Naive thymus-derived CD8-positive, alpha-beta T cell (primary cell): ENCODE results near the gene GEMIN7. TPM values are rescaled to one million over a fixed set of nuclear protein-coding genes. Genes with fewer than 3 reads are reported as not detected.

Experiments
- ATAC-seq, 2 donors: fragments of 150-1000 bp; cut with Tn5 transposase in 1 of 2; sonication (Bioruptor Pico), chemical (Tn5 transposase) in 1 of 2; 1 replicate in 1 of 2; 2 replicates in 1 of 2; pipeline ENCODE4 v1.10.0; 2021; ENCODE audit warnings: mild to moderate bottlenecking in 2 of 2, moderate library complexity in 2 of 2
- POLR2A ChIA-PET: fragments of 350-600 bp; sonication (Branson Sonifier 250); formaldehyde crosslinking; loops from one replicate; lab custom pipeline; 2021; ENCODE audit warnings: antibody characterized with exemption; lab: Charles Lee
- DNase-seq, 10 donors: peaks; one replicate each; pipeline versions ENCODE4 v3.0.0 to v3.0.0-alpha.2; 2020 to 2022
- H3K27ac Mint-ChIP-seq, 10 donors: one replicate each; pipeline ENCODE4 v1.8.0; 2020 to 2022; ENCODE audit warnings: mild to moderate bottlenecking in 10 of 10, mixed read lengths in 10 of 10, moderate library complexity in 4 of 10, inconsistent platforms in 1 of 10
- H3K27me3 Mint-ChIP-seq, 5 donors: one replicate each; pipeline ENCODE4 v1.8.0; 2021 to 2022; ENCODE audit warnings: mixed read lengths in 5 of 5
- H3K36me3 Mint-ChIP-seq, 3 donors: one replicate each; pipeline ENCODE4 v1.8.0; 2020 to 2022; ENCODE audit warnings: mixed read lengths in 3 of 3, mild to moderate bottlenecking in 2 of 3, inconsistent platforms in 1 of 3
- H3K4me1 Mint-ChIP-seq, 4 donors: one replicate each; pipeline ENCODE4 v1.8.0; 2021 to 2022; ENCODE audit warnings: mixed read lengths in 4 of 4
- H3K4me3 Mint-ChIP-seq, 10 donors: one replicate each; pipeline ENCODE4 v1.8.0; 2020 to 2022; ENCODE audit warnings: mild to moderate bottlenecking in 10 of 10, mixed read lengths in 10 of 10, moderate library complexity in 6 of 10, inconsistent platforms in 1 of 10
- H3K9me3 Mint-ChIP-seq, 9 donors: one replicate each; pipeline ENCODE4 v1.8.0; 2020 to 2022; ENCODE audit warnings: mixed read lengths in 9 of 9, mild to moderate bottlenecking in 3 of 9, inconsistent platforms in 1 of 9, moderate library complexity in 1 of 9
- polyA plus RNA-seq, 3 donors: library from polyadenylated mRNA; unstranded; fragments of 300-500 nt; fragmentation: Illumina TruSeq; gene quantifications; one replicate each; pipeline ENCODE4 v1.2.3, GENCODE V29; 2021
- total RNA-seq, 8 experiments: library from RNA in 2 of 8; stranded (reverse) in 2 of 8; gene quantifications; one replicate each; pipeline ENCODE4 v1.2.3 and lab custom pipeline; 2021 to 2026

The GEMIN7 gene, protein sequence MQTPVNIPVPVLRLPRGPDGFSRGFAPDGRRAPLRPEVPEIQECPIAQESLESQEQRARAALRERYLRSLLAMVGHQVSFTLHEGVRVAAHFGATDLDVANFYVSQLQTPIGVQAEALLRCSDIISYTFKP
- total RNA-seq (10 to 100 TPM; 13.5 to 19.8 TPM), polyA plus RNA-seq (10 to 100 TPM; 44.2 to 70.0 (median 50.3) TPM), total RNA-seq (lab: John Stamatoyannopoulos, UW) (2.7 to 25.1 (median 7.0) reads per million in 6 experiments)

DNA sequence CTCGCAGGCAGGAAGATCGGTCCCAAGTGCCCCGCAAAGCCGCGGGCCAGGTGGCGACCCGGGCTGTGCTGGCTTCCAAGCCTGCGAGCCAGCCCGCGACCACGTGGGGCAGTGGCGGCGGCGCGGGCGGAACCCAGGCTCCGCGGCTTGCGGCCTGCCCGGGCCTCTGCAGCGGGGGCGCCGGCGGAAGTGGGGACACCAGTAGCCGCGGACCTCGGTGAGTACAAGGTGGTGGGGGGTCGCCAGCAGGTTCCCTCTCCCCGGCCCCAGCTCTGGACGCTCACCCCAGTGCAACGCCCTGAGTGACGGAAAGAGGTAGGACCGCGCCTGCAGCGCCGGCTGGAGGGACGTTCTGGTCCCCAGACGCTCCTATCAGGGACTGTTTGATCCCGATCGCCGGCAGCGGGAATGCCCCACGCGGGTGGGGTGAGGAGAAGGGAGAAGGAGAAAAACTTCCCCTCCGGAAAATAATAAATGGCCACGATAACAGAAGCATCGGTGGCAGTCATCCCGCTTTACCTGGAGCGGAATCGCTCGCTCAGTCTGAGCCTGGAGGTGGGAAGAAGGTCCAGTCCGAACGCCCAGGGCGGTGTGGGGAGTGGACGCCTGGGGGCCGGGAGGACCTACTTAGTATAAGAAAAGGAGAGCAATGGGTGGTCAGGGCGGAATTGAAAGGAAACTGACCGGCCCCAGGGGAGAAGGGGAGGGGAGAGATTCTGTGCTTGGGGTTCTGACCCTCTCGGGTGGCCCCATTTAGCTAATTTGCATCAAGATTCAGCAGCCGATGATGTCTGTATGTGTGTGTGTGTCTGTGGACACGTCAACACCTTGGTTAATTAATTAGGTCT, at the start of gene GEMIN7:
Gene GEMIN7, plus strand, starts transcription at position 198 of the 848 bp plus-strand sequence. CDS start 10,855 bp downstream, outside the sequence.
- no peaks in the 10 kb centered on the region for H3K27me3 Mint-ChIP-seq
- POLR2A ChIA-PET: interaction anchor here (0.5 to 2.5 kb wide), 11 partner anchors 9 to 1958 kb away, joined by 3 to 34 read pairs (median 3); partner anchors contain the start of genes BLOC1S3, CLASRP, PPP1R37 and RELB

DNA sequence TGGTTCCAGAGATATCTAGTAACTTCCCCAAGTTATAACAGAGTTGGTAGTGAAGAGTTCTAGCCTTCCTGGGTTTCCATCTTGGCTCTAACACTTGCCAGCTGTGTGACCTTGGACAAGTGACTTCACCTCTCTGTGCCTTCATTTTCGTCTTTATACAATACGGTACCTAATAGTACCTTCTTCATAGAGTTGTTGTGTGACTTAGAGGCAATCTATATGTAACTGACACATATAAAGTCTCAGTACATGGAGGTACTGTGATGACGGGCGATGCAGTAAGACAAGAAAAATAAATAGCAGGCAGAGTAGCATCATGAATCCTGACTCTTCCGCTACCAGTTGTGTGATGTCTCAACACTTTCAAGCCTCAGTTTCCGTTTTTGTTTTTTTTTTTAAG, 48.2 kb upstream of the GEMIN7 start:
- Mint-ChIP-seq H3K4me3 (no peak overlapping the region), H3K36me3 (peaks cover 0 to 61% (median 24%) of the 10 kb centered on the region in 3 donors), H3K4me1 (peaks cover 0 to 2% (median 0%) of the 10 kb centered on the region in 4 donors), H3K9me3 (no peaks in the 10 kb centered on the region), H3K27ac (no peak overlapping the region), H3K27me3 (no peaks in the 10 kb centered on the region)
- ATAC-seq (no peak), DNase-seq (no peak)
- POLR2A ChIA-PET: no interaction called here

More for the DNA sequence above, at the start of gene GEMIN7:
- peak; percentile 69 to 81 for ATAC-seq
- peaks cover 0 to 18% (median 8%) of the 10 kb centered on the region in 3 donors for H3K36me3 Mint-ChIP-seq
- peaks cover 15 to 65% (median 58%) of the 10 kb centered on the region in 4 donors for H3K4me1 Mint-ChIP-seq
- H3K27ac Mint-ChIP-seq: peak within 1 kb of the TSS; percentile 83 to 94 (median 92)
- H3K9me3 Mint-ChIP-seq: no peaks in the 10 kb centered on the region
- peak; percentile 59 to 80 (median 77) for DNase-seq
- H3K4me3 Mint-ChIP-seq: peak within 1 kb of the TSS; percentile 91 to 97 (median 94)

DNA sequence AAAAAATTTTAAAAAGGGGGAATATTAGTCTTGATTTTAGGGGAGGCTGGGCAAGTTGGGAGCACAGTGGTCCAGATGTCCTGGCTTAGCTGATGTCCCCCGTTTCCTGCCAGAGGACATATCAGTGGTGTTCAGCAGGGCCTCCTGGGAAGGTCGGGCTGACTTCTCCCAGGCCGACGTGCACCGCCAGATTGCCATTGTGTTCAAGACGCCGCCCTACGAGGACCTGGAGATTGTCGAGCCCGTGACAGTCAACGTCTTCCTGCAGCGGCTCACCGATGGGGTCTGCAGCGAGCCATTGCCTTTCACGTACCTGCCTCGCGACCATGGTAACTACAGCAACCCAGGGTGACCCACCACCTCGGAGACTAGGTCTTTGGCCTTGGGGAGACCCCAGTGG, 46.6 kb upstream of the GEMIN7 start:
- DNase-seq (no peak), ATAC-seq (no peak)
- POLR2A ChIA-PET: no interaction called here
- Mint-ChIP-seq H3K36me3 (peaks cover 0 to 55% (median 22%) of the 10 kb centered on the region in 3 donors), H3K27me3 (no peaks in the 10 kb centered on the region), H3K4me1 (peaks cover 0 to 2% (median 0%) of the 10 kb centered on the region in 4 donors), H3K9me3 (no peaks in the 10 kb centered on the region), H3K27ac (no peak overlapping the region), H3K4me3 (no peak overlapping the region)

DNA sequence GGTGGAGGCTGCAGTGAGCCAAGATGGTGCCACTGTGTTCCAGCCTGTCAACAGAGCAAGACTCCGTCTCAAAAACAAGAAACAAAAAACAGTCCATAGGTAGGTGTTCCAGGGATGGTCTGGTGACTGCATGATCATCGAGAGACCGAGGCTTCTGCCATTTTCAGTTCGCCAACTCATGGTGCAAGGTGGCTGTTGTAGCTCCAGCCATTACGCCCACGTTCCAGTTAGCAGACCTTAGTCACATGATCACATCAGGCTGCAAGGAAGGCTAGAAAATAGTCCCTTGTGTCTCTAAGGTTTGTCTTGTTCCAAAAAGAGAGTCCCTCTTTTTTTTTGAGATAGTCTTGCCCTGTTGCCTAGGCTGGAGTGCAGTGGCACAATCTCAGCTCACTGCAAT, 43.3 kb upstream of the GEMIN7 start:
- DNase-seq (no peak), ATAC-seq (no peak)
- no peaks in the 10 kb centered on the region for H3K27me3 Mint-ChIP-seq
- no peak overlapping the region for H3K4me3 Mint-ChIP-seq
- peaks cover 0 to 42% (median 14%) of the 10 kb centered on the region in 3 donors for H3K36me3 Mint-ChIP-seq
- H3K9me3 Mint-ChIP-seq: no peaks in the 10 kb centered on the region
- H3K4me1 Mint-ChIP-seq: peaks cover 12 to 23% (median 20%) of the 10 kb centered on the region in 4 donors
- H3K27ac Mint-ChIP-seq: no peak overlapping the region
- POLR2A ChIA-PET: no interaction called here

DNA sequence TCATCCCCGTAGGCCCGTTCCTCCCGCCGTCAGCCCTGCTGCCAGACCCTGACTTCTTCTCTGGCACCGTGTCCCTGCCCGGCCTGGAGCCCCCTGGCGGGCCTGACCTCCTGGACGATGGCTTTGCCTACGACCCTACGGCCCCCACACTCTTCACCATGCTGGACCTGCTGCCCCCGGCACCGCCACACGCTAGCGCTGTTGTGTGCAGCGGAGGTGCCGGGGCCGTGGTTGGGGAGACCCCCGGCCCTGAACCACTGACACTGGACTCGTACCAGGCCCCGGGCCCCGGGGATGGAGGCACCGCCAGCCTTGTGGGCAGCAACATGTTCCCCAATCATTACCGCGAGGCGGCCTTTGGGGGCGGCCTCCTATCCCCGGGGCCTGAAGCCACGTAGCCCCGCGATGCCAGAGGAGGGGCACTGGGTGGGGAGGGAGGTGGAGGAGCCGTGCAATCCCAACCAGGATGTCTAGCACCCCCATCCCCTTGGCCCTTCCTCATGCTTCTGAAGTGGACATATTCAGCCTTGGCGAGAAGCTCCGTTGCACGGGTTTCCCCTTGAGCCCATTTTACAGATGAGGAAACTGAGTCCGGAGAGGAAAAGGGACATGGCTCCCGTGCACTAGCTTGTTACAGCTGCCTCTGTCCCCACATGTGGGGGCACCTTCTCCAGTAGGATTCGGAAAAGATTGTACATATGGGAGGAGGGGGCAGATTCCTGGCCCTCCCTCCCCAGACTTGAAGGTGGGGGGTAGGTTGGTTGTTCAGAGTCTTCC, 41.5 kb upstream of the GEMIN7 start:
- no peaks in the 10 kb centered on the region for H3K9me3 Mint-ChIP-seq
- no peaks in the 10 kb centered on the region for H3K27me3 Mint-ChIP-seq
- H3K27ac Mint-ChIP-seq: peak overlapping the region in 6 of 10 donors; percentile 34 to 78 (median 54)
- H3K4me3 Mint-ChIP-seq: peak overlapping the region; percentile 50 to 98 (median 67)
- peaks cover 21 to 41% (median 34%) of the 10 kb centered on the region in 4 donors for H3K4me1 Mint-ChIP-seq
- H3K36me3 Mint-ChIP-seq: peaks cover 0 to 47% (median 11%) of the 10 kb centered on the region in 3 donors
- DNase-seq: no peak
- POLR2A ChIA-PET: interaction anchor here (1.2 to 2.8 kb wide), 3 partner anchors 27 to 83 kb away, joined by 4 to 26 read pairs (median 7); partner anchors contain the start of gene PPP1R37
- ATAC-seq: no peak

DNA sequence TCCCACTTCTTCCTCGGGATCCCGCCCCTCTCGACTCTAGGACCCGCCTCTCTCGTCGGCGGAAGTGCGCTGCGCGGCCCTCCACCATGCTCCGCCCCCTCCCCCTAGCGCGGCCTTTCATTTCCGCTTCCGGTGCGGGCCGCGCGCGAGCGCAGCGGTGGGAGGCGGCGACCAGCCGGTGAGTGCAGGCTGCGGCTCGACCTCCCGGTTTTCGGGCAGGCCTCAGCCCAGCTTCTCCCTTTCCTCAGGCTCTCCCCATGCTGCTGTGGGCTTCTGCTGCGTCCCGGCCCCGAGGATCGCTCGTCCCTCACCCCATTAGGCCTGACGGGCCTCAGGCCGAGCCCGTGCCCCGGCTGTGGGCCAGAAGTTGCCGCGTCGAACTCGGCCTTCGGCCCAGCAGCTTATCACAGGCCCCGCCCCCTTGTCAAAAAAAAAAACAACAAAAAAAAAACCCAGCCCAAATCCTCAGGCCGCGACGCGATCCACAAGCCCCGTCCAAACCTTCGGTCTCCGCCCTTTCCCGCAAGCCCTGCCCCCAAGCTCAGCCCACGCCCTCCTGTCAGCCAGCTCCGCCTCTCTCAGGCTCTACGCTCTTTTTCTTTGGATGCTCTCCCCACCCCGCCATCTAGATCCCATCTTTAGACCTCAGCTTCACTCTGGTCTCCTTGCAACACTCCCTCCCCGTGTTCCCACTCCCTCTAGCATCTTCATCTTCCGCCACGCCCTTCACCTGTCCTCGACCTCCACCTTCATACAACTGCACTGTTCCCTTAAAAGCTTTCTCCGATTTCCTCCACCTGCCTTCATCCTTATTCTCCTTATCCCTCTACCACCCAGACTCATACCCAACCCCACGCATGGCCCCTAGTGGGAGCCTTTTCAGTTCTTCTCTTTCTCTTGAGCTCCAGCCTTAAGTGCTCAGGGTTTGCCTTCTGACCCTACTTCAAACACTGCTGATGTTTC, 39.8 kb upstream of the GEMIN7 start, which contains the start of gene CLASRP:
Gene CLASRP, plus strand, starts transcription at position 115 of the 963 bp plus-strand sequence. CDS start 1,168 bp downstream, outside the sequence.
- H3K27me3 Mint-ChIP-seq: no peaks in the 10 kb centered on the region
- H3K36me3 Mint-ChIP-seq: peaks cover 0 to 57% (median 7%) of the 10 kb centered on the region in 3 donors
- peaks cover 19 to 45% (median 39%) of the 10 kb centered on the region in 4 donors for H3K4me1 Mint-ChIP-seq
- ATAC-seq (peak; percentile 91 to 95), DNase-seq (peak; percentile 79 to 90 (median 86))
- no peaks in the 10 kb centered on the region for H3K9me3 Mint-ChIP-seq
- POLR2A ChIA-PET: interaction anchor here (0.6 to 2.8 kb wide), 21 partner anchors 8 to 544 kb away, joined by 3 to 26 read pairs (median 4); partner anchors contain the start of genes BLOC1S3, GEMIN7, PPP1R37 and RELB
- peak within 1 kb of the TSS; percentile 93 to 99 (median 97) for H3K4me3 Mint-ChIP-seq
- peak within 1 kb of the TSS; percentile 87 to 99 (median 96) for H3K27ac Mint-ChIP-seq

DNA sequence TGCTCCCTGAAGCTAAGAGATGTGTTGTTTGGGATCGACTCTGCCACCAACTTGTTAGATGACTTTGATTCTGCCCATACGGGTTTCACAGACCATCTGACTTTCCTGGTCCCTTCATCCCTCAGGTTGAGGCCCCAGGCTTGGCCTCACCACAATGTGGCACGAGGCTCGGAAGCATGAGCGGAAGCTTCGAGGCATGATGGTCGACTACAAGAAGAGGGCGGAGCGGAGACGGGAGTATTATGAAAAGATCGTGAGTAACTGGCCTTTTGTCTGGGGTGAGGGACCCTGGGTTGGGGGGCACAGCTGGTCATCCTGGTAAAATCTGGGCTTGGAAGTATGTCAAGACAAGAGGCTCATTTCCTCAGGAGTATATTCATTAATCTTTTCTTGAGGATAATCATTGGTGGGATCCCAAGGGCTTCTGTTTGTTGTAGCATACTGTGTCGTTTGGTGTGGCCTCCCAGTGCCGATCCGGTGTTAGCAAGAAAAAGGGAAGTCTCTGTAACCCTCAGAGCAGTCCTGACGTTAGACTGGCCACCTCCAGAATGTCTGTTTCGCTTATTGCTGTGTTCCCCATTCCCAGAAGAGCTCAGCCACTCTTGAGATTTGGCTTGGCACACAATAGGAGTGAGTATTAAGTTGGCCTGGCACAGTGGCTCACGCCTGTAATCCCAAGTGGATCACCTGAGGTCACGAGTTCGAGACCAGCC, 38.8 kb upstream of the GEMIN7 start:
- no peaks in the 10 kb centered on the region for H3K27me3 Mint-ChIP-seq
- DNase-seq: no peak
- no peak for ATAC-seq
- H3K9me3 Mint-ChIP-seq: no peaks in the 10 kb centered on the region
- peak overlapping the region; percentile 93 to 99 (median 97) for H3K4me3 Mint-ChIP-seq
- H3K36me3 Mint-ChIP-seq: peaks cover 0 to 58% (median 7%) of the 10 kb centered on the region in 3 donors
- H3K27ac Mint-ChIP-seq: peak overlapping the region; percentile 67 to 99 (median 94)
- H3K4me1 Mint-ChIP-seq: peaks cover 21 to 51% (median 45%) of the 10 kb centered on the region in 4 donors
- POLR2A ChIA-PET: interaction anchor here (0.7 to 2.8 kb wide), 7 partner anchors 11 to 113 kb away, joined by 3 to 26 read pairs (median 7); partner anchors contain the start of genes PPP1R37, RELB and ZNF296

DNA sequence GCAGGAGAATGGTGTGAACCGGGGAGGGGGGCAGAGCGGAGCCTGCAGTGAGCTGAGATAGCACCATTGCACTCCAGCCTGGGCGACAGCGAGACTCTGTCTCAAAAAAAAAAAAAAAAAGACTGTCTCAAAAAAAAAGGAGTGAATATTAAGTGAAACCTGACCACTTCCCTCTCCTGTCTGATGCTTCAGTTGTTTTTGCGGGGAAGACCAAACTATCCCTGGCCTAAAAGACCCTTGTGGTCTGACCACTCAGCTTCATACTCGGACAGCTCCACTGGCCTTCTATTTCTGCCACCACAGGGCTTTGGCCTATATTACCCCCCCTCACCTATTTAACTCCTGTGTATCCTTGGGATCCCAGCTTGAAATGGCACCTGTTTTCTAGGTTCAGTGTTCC, 37.9 kb upstream of the GEMIN7 start:
- no peak for ATAC-seq
- no peaks in the 10 kb centered on the region for H3K27me3 Mint-ChIP-seq

DNA sequence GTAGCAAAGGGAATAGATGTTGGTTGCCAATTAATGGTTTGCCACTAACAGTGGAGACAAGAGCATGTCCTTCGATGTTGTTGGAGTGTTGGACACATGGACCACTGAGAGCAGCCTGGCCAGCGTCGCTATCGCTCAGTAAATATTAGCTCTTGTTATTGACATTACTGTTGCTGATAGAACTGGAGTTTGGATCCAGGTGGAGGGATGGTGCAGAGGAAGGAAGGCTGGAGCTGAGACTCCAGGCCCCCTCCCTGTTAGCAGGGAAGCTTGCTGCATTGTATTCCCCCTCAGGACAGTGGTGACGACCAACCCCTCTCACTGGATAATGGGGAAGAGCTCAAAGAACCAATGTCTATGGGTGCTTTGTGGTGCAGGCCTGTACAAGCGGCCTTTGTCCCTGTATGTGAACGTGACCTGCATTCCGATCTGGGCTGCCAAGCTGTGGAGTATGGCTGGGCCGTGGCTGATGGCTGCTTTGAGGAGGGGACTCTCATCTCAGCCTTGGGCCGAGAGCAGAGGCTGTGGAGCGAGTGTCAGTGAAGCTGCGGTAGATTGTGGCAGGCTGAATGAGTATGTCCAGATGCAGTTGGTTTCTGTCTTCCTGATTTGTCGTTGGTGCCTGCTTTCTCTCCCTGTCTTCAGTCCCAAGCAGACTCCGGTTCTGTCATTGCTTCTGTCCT, 33.2 kb upstream of the GEMIN7 start:
- POLR2A ChIA-PET: interaction anchor here (0.6 kb wide), 1 partner anchor 110 kb away, joined by 3 read pairs; no protein-coding TSS in a partner anchor
- DNase-seq (no peak), ATAC-seq (no peak)
- H3K27me3 Mint-ChIP-seq: no peaks in the 10 kb centered on the region
- peaks cover 0 to 79% (median 2%) of the 10 kb centered on the region in 3 donors for H3K36me3 Mint-ChIP-seq
- peak overlapping the region in 4 of 10 donors; percentile 35 to 63 (median 48) for H3K27ac Mint-ChIP-seq
- peak overlapping the region in 1 of 10 donors; percentile 29 for H3K4me3 Mint-ChIP-seq
- peaks cover 35 to 72% (median 63%) of the 10 kb centered on the region in 4 donors for H3K4me1 Mint-ChIP-seq
- no peaks in the 10 kb centered on the region for H3K9me3 Mint-ChIP-seq

More for the DNA sequence above, 37.9 kb upstream of the GEMIN7 start:
- Mint-ChIP-seq H3K4me1 (peaks cover 28 to 60% (median 53%) of the 10 kb centered on the region in 4 donors), H3K27ac (peak overlapping the region in 9 of 10 donors; percentile 3 to 89 (median 73)), H3K36me3 (peaks cover 0 to 64% (median 2%) of the 10 kb centered on the region in 3 donors), H3K4me3 (peak overlapping the region; percentile 33 to 95 (median 60)), H3K9me3 (no peaks in the 10 kb centered on the region)
- POLR2A ChIA-PET: interaction anchor here (0.6 to 0.8 kb wide), 3 partner anchors 37 to 51 kb away, joined by 3 read pairs; partner anchors contain the start of gene GEMIN7
- DNase-seq: no peak

DNA sequence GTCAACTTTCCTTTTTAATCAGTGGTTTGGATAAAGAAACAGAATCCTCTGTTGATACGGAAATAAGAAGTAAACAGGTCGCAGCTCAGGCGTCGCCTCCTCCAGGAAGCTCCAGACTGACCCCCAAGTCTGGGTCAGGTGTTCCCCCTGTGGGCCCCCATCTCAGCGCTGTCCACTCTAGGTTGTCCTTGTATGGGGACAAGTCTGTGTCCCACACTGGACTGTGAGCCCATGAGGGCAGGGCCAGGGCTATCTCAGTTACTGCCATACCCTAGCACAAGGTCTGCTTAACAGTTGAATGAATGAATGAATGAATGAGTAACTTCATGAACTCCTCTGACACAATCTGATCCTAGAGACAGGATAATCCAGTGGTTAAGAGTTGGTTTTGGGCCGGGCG, 32.7 kb upstream of the GEMIN7 start:
- ATAC-seq (no peak), DNase-seq (no peak)
- Mint-ChIP-seq H3K27ac (peak overlapping the region in 4 of 10 donors; percentile 24 to 41 (median 37)), H3K27me3 (no peaks in the 10 kb centered on the region), H3K36me3 (peaks cover 0 to 78% (median 2%) of the 10 kb centered on the region in 3 donors), H3K4me1 (peaks cover 32 to 70% (median 61%) of the 10 kb centered on the region in 4 donors), H3K4me3 (peak overlapping the region in 3 of 10 donors; percentile 29 to 52 (median 36)), H3K9me3 (no peaks in the 10 kb centered on the region)
- POLR2A ChIA-PET: interaction anchor here (0.6 kb wide), 1 partner anchor 110 kb away, joined by 3 read pairs; no protein-coding TSS in a partner anchor
